Nephron (organoid): ENCODE measurements around the gene MBD5.

Experiments
- H3K27ac Mint-ChIP-seq, 3 experiments: 2 replicates each; pipeline ENCODE4 v1.8.0; 2020; ENCODE audit warnings: mixed read lengths in 3 of 3, mild to moderate bottlenecking in 2 of 3, moderate library complexity in 1 of 3
- H3K27me3 Mint-ChIP-seq: 2 replicates; pipeline ENCODE4 v1.8.0; 2021; ENCODE audit warnings: low read depth, mild to moderate bottlenecking, moderate library complexity, mixed read lengths
- H3K36me3 Mint-ChIP-seq: 2 replicates; pipeline ENCODE4 v1.8.0; 2020; ENCODE audit warnings: low read depth, mixed read lengths
- H3K4me1 Mint-ChIP-seq: 2 replicates; pipeline ENCODE4 v1.8.0; 2020; ENCODE audit warnings: mixed read lengths
- H3K4me3 Mint-ChIP-seq, 3 experiments: 2 replicates each; pipeline ENCODE4 v1.8.0; 2020; ENCODE audit warnings: mild to moderate bottlenecking in 3 of 3, mixed read lengths in 3 of 3, moderate library complexity in 2 of 3
- H3K9me3 Mint-ChIP-seq: 2 replicates; pipeline ENCODE4 v1.8.0; 2020; ENCODE audit warnings: mixed read lengths
- TF ChIP-seq, protein P1 (sequence below), 3 experiments: fragments of 200-600 bp; sonication (generic); IDR thresholded peaks; one replicate each; pipeline ENCODE4 v1.5.0; 2021; ENCODE audit warnings: antibody characterized with exemption in 3 of 3; ENCODE audit not compliant: unreplicated experiment in 3 of 3

MBD5 gene

DNA sequence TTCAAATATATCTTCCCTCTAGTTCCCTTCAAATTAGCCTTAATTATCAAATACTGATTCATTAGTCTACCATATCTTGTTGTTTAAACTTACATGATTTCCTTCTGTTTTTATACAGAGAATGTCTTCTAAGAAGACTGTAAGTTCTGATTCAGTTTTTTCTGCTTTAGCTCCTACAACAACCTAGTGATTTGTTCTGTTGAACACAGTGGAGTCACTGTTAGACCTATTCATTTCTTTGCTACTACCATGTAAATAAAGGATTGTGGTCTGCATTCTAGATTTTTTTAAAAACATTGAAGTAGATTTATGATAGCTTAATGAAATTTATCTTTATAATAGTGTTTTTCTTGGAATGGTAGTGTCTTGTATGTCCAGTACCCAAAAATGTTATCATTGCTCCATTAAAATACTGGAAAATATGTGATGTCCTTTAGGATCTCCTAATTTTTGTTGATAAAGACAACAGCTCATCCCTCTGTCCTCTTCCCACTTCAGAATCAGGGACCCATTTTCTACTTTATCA is 146.4 kb downstream of the MBD5 start:
- H3K27ac Mint-ChIP-seq = peak overlapping the region; percentile 9 to 73 (median 39)
- peaks cover 12% of the 10 kb centered on the region for H3K4me1 Mint-ChIP-seq
- peaks cover 22% of the 10 kb centered on the region for H3K36me3 Mint-ChIP-seq
- TF ChIP-seq, protein P1, sequence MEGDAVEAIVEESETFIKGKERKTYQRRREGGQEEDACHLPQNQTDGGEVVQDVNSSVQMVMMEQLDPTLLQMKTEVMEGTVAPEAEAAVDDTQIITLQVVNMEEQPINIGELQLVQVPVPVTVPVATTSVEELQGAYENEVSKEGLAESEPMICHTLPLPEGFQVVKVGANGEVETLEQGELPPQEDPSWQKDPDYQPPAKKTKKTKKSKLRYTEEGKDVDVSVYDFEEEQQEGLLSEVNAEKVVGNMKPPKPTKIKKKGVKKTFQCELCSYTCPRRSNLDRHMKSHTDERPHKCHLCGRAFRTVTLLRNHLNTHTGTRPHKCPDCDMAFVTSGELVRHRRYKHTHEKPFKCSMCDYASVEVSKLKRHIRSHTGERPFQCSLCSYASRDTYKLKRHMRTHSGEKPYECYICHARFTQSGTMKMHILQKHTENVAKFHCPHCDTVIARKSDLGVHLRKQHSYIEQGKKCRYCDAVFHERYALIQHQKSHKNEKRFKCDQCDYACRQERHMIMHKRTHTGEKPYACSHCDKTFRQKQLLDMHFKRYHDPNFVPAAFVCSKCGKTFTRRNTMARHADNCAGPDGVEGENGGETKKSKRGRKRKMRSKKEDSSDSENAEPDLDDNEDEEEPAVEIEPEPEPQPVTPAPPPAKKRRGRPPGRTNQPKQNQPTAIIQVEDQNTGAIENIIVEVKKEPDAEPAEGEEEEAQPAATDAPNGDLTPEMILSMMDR (IDR thresholded peaks at IDR 0.05; ENCODE audit: unreplicated experiment in 3 of 3) = no peak
- H3K9me3 Mint-ChIP-seq = no peaks in the 10 kb centered on the region
- H3K27me3 Mint-ChIP-seq = no peaks in the 10 kb centered on the region
- no peak overlapping the region for H3K4me3 Mint-ChIP-seq

DNA sequence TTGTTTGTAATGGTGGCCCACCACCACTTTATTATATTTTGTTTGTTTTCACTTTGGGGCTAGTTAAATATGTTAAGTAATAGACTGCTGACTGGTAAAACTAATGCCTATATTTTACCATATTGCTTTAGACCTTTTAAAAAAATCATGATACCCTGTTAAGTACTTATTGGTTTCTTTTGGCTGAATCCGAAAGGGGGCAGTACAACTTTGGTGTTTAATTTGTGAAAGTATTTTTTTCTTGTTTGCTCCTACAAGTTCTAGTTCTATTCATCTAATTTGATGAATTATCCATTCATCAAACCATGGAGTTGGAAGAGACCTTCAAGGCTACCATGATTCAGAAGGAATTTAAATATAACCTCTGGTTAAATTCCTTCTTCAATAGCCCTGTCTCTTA is 147.0 kb downstream of the MBD5 start:
- H3K36me3 Mint-ChIP-seq = peaks cover 23% of the 10 kb centered on the region
- TF ChIP-seq, protein P1 (IDR thresholded peaks at IDR 0.05; ENCODE audit: unreplicated experiment in 3 of 3) = no peak
- peaks cover 12% of the 10 kb centered on the region for H3K4me1 Mint-ChIP-seq
- H3K9me3 Mint-ChIP-seq = no peaks in the 10 kb centered on the region
- H3K4me3 Mint-ChIP-seq = no peak overlapping the region
- H3K27ac Mint-ChIP-seq = no peak overlapping the region
- H3K27me3 Mint-ChIP-seq = no peaks in the 10 kb centered on the region

DNA sequence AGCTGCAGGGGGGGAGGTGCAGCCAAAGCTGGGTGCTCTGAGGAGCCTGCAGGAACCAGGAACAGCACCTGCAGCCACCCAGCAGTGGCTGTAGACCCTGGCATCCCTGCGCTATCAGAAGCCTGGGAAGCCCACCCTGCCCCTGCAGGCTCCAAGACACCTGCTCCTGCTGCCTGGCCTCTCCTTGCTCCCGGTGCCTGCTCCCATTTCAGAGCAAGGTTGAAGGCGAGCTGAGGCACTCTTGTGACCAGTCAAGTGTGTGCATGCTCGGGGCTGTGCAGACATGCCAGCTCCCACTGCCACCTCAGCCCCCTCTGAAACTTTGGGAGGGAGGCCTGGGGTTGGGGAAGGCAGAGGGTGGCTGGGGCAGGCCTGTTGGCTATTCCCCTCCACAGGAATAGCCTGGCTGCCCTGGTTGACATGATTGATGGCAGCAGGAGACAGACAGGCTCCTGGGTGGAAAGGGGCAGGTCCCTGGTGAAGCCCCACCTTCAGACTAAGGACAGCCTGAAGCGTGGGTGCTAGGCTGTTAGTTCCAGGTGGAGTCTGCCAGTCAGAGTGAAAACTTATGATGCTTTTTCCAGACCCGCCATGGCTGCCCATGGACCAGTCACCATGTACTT is 151.4 kb downstream of the MBD5 start:
- no peaks in the 10 kb centered on the region for H3K9me3 Mint-ChIP-seq
- TF ChIP-seq, protein P1 (IDR thresholded peaks at IDR 0.05; ENCODE audit: unreplicated experiment in 3 of 3) = no peak
- H3K36me3 Mint-ChIP-seq = peaks cover 24% of the 10 kb centered on the region
- H3K4me1 Mint-ChIP-seq = peaks cover 1% of the 10 kb centered on the region
- H3K4me3 Mint-ChIP-seq = no peak overlapping the region
- H3K27me3 Mint-ChIP-seq = no peaks in the 10 kb centered on the region
- H3K27ac Mint-ChIP-seq = no peak overlapping the region

DNA sequence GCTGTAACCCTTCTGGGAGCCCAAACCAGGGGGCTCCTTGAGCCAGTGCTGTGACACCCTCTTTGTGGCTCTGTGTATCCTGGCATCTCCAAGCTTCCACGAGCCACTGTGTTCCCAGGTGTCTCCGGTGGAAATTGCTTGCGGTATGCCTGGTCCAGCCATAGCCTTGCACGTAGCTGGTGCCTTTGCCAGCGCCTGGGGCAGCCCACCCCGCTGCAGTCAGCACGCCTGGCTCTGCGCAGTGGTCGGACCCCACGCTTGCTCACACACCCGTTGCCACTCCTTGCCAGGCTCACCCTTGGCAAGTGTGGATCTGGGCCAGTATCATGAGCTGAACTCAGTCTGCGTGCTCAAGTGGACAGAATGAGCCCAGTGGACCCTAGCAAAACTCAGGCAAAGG is 152.3 kb downstream of the MBD5 start:
- Mint-ChIP-seq H3K27me3 (no peaks in the 10 kb centered on the region), H3K27ac (no peak overlapping the region), H3K4me3 (no peak overlapping the region), H3K36me3 (peaks cover 28% of the 10 kb centered on the region), H3K9me3 (no peaks in the 10 kb centered on the region), H3K4me1 (no peaks in the 10 kb centered on the region)
- TF ChIP-seq, protein P1 (IDR thresholded peaks at IDR 0.05; ENCODE audit: unreplicated experiment in 3 of 3) = no peak

DNA sequence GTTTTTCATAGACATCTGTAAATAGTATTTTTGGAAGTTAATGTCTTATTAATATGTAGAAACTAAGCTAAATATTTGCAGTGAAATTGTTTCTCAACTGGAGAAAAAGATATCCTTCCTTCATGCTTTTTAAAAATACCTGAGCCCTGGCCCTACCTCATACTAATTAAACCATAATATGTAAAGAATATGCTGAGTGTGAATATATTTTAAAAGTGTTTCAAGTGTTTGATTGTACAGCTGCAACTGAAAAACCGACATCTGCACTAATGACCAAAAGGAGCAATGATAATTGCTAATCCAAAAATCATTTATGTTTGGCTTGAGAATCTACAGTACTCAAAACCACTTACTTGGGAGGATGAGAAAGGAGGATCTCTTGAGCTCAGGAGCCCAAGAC is 156.7 kb downstream of the MBD5 start:
- H3K4me3 Mint-ChIP-seq = no peak overlapping the region
- TF ChIP-seq, protein P1 (IDR thresholded peaks at IDR 0.05; ENCODE audit: unreplicated experiment in 3 of 3) = no peak
- H3K9me3 Mint-ChIP-seq = no peaks in the 10 kb centered on the region
- H3K36me3 Mint-ChIP-seq = peaks cover 32% of the 10 kb centered on the region
- H3K4me1 Mint-ChIP-seq = no peaks in the 10 kb centered on the region
- H3K27ac Mint-ChIP-seq = no peak overlapping the region
- H3K27me3 Mint-ChIP-seq = no peaks in the 10 kb centered on the region

DNA sequence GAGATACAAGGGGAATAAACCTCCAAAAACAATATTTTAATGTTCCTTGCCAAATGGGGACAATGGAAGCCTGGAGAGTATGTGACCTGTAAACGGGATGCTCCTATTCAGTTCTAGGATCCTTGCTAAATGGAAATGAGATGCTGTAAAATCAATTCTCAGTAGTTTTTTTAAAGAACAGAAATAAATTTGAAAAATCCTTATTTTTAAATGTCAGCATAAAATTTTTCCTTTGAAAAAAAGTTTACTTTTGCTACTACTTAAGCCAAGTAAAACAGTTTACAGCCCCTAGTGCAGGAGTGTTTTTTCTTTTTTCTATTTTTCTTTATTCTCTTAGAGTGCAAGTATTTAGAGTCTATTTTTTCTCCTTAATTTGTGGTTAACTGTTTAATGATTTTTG is 158.8 kb downstream of the MBD5 start:
- H3K36me3 Mint-ChIP-seq = peaks cover 46% of the 10 kb centered on the region
- no peaks in the 10 kb centered on the region for H3K27me3 Mint-ChIP-seq
- H3K9me3 Mint-ChIP-seq = no peaks in the 10 kb centered on the region
- H3K4me1 Mint-ChIP-seq = no peaks in the 10 kb centered on the region
- TF ChIP-seq, protein P1 (IDR thresholded peaks at IDR 0.05; ENCODE audit: unreplicated experiment in 3 of 3) = no peak
- no peak overlapping the region for H3K27ac Mint-ChIP-seq
- no peak overlapping the region for H3K4me3 Mint-ChIP-seq
